Fibroblast of lung (primary cell): ENCODE measurements around the gene TNS1. TPM values are rescaled to one million over a fixed set of nuclear protein-coding genes. Genes with fewer than 3 reads are reported as not detected.
A peak's percentile ranks its signal among the peaks of the same experiment; 100 is the strongest.

Source experiments
- DNase-seq, 2 donors: peaks; one replicate each; pipeline versions ENCODE4 v3.0.0 to v3.0.0-alpha.2; 2010; ENCODE audit warnings: low read depth in 2 of 2
- H2AFZ ChIP-seq: 2 replicates; pipeline ENCODE4 v1.5.1; 2012; ENCODE audit warnings: low read length, control low read depth, inconsistent platforms
- H3K27ac ChIP-seq: 2 replicates; pipeline ENCODE4 v1.5.1; 2011; ENCODE audit warnings: low read length, control low read depth; ENCODE audit not compliant: insufficient read depth
- H3K27me3 ChIP-seq: 2 replicates; pipeline ENCODE4 v1.5.1; 2011; ENCODE audit warnings: mild to moderate bottlenecking, low read length; ENCODE audit not compliant: control insufficient read depth, insufficient read depth
- H3K36me3 ChIP-seq: 2 replicates; pipeline ENCODE4 v1.5.1; 2011; ENCODE audit warnings: low read length; ENCODE audit not compliant: control insufficient read depth, insufficient read depth
- H3K4me1 ChIP-seq: 2 replicates; pipeline ENCODE4 v1.5.1; 2011; ENCODE audit warnings: low read length; ENCODE audit not compliant: control insufficient read depth, insufficient read depth; ENCODE audit errors: extremely low read depth
- H3K4me2 ChIP-seq: 2 replicates; pipeline ENCODE4 v1.5.1; 2011; ENCODE audit warnings: low read length, control low read depth; ENCODE audit not compliant: insufficient read depth; ENCODE audit errors: extremely low read depth
- H3K4me3 ChIP-seq, 4 experiments: fragments of 200-600 bp in 1 of 4; sonication (generic) in 1 of 4; replicated peaks in 1 of 4; 2 replicates each; pipeline ENCODE4 v1.5.1; 2011 to 2016; ENCODE audit warnings: low read length in 4 of 4, low read depth in 3 of 4, mild to moderate bottlenecking in 3 of 4, control low read depth in 2 of 4, inconsistent platforms in 1 of 4, mixed read lengths in 1 of 4; ENCODE audit not compliant: insufficient read depth in 1 of 4; ENCODE audit errors: control extremely low read depth in 1 of 4
- H3K79me2 ChIP-seq: 2 replicates; pipeline ENCODE4 v1.5.1; 2012; ENCODE audit warnings: mild to moderate bottlenecking, low read length, inconsistent platforms; ENCODE audit not compliant: control insufficient read depth, insufficient read depth
- H3K9ac ChIP-seq: 2 replicates; pipeline ENCODE4 v1.5.1; 2011; ENCODE audit warnings: mild to moderate bottlenecking, low read length, control low read depth; ENCODE audit not compliant: insufficient read depth
- H3K9me3 ChIP-seq: 2 replicates; pipeline ENCODE4 v1.5.1; 2012; ENCODE audit warnings: low read depth, low read length; ENCODE audit not compliant: control insufficient read depth, insufficient read depth
- H4K20me1 ChIP-seq: 2 replicates; pipeline ENCODE4 v1.5.1; 2011; ENCODE audit warnings: low read length; ENCODE audit not compliant: control insufficient read depth, insufficient read depth; ENCODE audit errors: extremely low read depth
- CTCF ChIP-seq, 2 donors: IDR thresholded peaks in 1 of 2; conservative IDR thresholded peaks in 1 of 2; 1 replicate in 1 of 2; 2 replicates in 1 of 2; pipeline ENCODE4 v1.5.1; 2011 to 2012; ENCODE audit warnings: low read length in 2 of 2, control low read depth in 1 of 2, inconsistent platforms in 1 of 2, low read depth in 1 of 2, mild to moderate bottlenecking in 1 of 2
- EZH2 ChIP-seq: IDR thresholded peaks from 2 replicates; pipeline ENCODE4 v1.5.1; 2012; ENCODE audit warnings: low read length, control low read depth, mild to moderate bottlenecking; ENCODE audit errors: missing control alignments
- polyA plus RNA-seq, 2 donors: library from polyadenylated mRNA; depleted of rRNA in 1 of 2; stranded (reverse) in 1 of 2; unstranded in 1 of 2; fragments of >200 nt; gene quantifications; 2 replicates each; pipeline ENCODE4 v1.2.1, GENCODE V29; 2011 to 2012; ENCODE audit warnings: missing spikeins in 1 of 2
- total RNA-seq: library from RNA; depleted of rRNA; stranded (reverse); fragments of >200 nt; gene quantifications from 2 replicates; pipeline ENCODE4 v1.2.1, GENCODE V29; 2014

TNS1 gene
- total and polyA plus RNA-seq, 2 donors (not counting 1 experiment from before 2014, with no cell fraction given): 44.4 to 47.1 TPM

GRCh38 chr2:217873371-217873770 is 129.4 kb downstream of the TNS1 start:
- no peak for DNase-seq
- Histone ChIP-seq H3K9me3 (no peaks in the 10 kb centered on the region), H3K4me2 (no peak overlapping the region), H3K36me3 (peaks cover 11% of the 10 kb centered on the region), H4K20me1 (no peaks in the 10 kb centered on the region), H3K27ac (no peak overlapping the region), H3K79me2 (no peaks in the 10 kb centered on the region), H3K27me3 (no peaks in the 10 kb centered on the region), H3K9ac (no peak overlapping the region), H3K4me3 (no peak overlapping the region), H2AFZ (no peak overlapping the region), H3K4me1 (no peaks in the 10 kb centered on the region)
- TF ChIP-seq EZH2 (no peak), CTCF (conservative IDR thresholded peaks at IDR 0.05 in 1 of 2, IDR thresholded peaks at IDR 0.05 in 1 of 2; ENCODE audit: low read depth in 1 of 2, low read length in 2 of 2) (no peak)

- Histone ChIP-seq H3K4me3 (no peak overlapping the region), H3K36me3 (peaks cover 7% of the 10 kb centered on the region), H4K20me1 (no peaks in the 10 kb centered on the region), H3K9me3 (no peaks in the 10 kb centered on the region), H3K4me2 (no peak overlapping the region), H3K27me3 (no peaks in the 10 kb centered on the region), H2AFZ (no peak overlapping the region), H3K27ac (no peak overlapping the region), H3K9ac (no peak overlapping the region), H3K4me1 (no peaks in the 10 kb centered on the region), H3K79me2 (no peaks in the 10 kb centered on the region)
- TF ChIP-seq EZH2: no peak
- TF ChIP-seq CTCF (conservative IDR thresholded peaks at IDR 0.05 in 1 of 2, IDR thresholded peaks at IDR 0.05 in 1 of 2; ENCODE audit: low read depth in 1 of 2, low read length in 2 of 2): peak in 1 of 2 donors; percentile 14
- no peak for DNase-seq
These were observed 130.5 kb downstream of the TNS1 start for GRCh38 chr2:217872319-217872718.

DNA sequence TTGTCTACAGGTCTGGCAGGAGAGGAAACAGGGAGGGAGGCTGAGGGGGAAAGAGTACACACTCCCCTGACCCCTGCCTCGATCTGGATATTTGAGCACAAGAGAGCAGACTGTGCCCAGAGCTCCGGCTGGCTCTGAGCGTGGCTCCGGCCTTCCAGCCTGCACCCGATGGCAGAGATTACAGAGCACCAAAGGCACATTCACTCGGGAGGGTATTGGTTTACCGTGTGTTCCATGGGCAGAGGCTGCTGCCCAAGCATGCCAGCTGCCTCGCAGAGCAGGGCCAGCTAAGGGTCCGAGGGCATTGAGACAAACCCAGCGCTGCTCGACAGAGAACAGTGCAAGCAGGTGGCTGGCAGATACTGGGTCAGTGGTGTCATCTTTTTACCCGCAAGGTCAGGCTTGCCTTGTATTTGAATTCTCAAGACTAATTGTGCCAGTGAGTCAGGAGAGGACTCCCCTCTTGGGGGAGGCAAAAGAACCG is 132.2 kb downstream of the TNS1 start:
- Histone ChIP-seq H3K4me2 (no peak overlapping the region), H3K36me3 (peaks cover 6% of the 10 kb centered on the region), H3K4me3 (no peak overlapping the region), H3K9ac (no peak overlapping the region), H2AFZ (no peak overlapping the region), H3K9me3 (no peaks in the 10 kb centered on the region), H3K4me1 (no peaks in the 10 kb centered on the region), H3K27me3 (no peaks in the 10 kb centered on the region), H4K20me1 (no peaks in the 10 kb centered on the region), H3K27ac (no peak overlapping the region), H3K79me2 (no peaks in the 10 kb centered on the region)
- no peak for TF ChIP-seq CTCF (conservative IDR thresholded peaks at IDR 0.05 in 1 of 2, IDR thresholded peaks at IDR 0.05 in 1 of 2; ENCODE audit: low read depth in 1 of 2, low read length in 2 of 2)
- TF ChIP-seq EZH2: no peak
- DNase-seq: no peak
